ENCODE data around the gene MDH2.
"Not testable (repeated sequence)": the region's sequence is repeated elsewhere in the genome, so short reads cannot be mapped to it uniquely, and the experiment has no call there.

Gene MDH2

DNA sequence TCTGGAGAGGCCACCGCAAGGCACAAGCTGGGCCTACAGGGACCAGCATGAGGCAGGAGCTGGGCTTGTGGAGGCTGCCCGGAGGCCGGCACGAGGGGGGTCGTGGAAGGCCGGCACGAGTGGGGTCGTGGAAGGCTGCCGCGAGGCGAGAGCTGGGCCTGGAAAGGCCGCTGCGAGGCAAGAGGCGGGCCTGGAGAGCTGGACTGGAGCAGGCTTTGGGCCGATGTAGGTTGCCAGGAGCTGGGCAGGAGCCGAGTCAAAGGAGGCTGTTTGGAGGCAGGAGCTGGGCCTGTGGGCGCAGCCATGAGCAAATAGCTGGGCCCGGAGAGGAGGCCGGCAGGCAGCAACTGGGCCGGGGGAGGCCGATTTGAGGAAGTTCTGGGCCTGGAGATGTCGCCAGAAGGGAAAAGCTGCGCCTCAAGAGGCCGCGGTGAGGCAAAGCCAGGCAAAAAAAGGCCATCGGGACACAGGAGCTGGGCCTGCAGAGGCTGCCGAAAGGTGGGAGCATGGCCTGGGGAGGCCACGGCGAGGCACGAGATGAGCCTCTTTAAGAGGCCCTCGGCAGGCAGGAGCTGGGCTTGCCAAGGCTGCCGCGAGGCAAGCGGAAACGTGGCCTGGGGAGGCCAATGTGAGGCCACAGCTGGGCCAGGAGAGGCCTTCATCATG lies 26.5 kb downstream of the MDH2 start:
- Mint-ChIP-seq H3K27ac (no peak overlapping the region), H3K36me3 (ENCODE audit: low read depth) (no peaks in the 10 kb centered on the region), H3K27me3 (ENCODE audit: low read depth) (no peaks in the 10 kb centered on the region), H3K9me3 (no peaks in the 10 kb centered on the region), H3K4me3 (no peak overlapping the region), H3K4me1 (peaks cover 5% of the 10 kb centered on the region)
- TF ChIP-seq, protein P1, sequence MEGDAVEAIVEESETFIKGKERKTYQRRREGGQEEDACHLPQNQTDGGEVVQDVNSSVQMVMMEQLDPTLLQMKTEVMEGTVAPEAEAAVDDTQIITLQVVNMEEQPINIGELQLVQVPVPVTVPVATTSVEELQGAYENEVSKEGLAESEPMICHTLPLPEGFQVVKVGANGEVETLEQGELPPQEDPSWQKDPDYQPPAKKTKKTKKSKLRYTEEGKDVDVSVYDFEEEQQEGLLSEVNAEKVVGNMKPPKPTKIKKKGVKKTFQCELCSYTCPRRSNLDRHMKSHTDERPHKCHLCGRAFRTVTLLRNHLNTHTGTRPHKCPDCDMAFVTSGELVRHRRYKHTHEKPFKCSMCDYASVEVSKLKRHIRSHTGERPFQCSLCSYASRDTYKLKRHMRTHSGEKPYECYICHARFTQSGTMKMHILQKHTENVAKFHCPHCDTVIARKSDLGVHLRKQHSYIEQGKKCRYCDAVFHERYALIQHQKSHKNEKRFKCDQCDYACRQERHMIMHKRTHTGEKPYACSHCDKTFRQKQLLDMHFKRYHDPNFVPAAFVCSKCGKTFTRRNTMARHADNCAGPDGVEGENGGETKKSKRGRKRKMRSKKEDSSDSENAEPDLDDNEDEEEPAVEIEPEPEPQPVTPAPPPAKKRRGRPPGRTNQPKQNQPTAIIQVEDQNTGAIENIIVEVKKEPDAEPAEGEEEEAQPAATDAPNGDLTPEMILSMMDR (IDR thresholded peaks at IDR 0.05; ENCODE audit: unreplicated experiment in 3 of 3), result no peak

DNA sequence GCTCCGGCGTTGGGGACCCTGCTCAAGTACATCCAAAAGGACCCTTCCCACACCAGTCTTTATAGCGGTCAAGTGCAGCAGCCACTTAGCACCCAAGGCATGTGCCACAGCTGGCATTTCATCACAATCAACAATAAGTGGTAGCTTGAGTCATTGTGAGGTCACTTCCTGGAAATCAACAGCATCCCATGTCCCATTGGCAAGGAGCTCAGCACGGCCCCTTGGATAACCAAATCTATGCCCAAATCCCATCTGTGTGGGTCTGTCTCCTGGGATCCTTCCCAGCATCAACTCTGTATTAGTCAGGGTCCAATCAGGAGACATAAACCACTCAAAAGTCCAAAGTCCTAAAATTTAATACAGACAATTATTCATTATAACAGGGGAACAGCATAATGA lies 27.1 kb downstream of the MDH2 start:
- H3K4me1 Mint-ChIP-seq, result peaks cover 5% of the 10 kb centered on the region
- no peak overlapping the region for H3K4me3 Mint-ChIP-seq
- no peaks in the 10 kb centered on the region for H3K36me3 Mint-ChIP-seq (ENCODE audit: low read depth)
- TF ChIP-seq, protein P1 (IDR thresholded peaks at IDR 0.05; ENCODE audit: unreplicated experiment in 3 of 3), result no peak
- no peaks in the 10 kb centered on the region for H3K27me3 Mint-ChIP-seq (ENCODE audit: low read depth)
- no peak overlapping the region for H3K27ac Mint-ChIP-seq
- H3K9me3 Mint-ChIP-seq, result no peaks in the 10 kb centered on the region

DNA sequence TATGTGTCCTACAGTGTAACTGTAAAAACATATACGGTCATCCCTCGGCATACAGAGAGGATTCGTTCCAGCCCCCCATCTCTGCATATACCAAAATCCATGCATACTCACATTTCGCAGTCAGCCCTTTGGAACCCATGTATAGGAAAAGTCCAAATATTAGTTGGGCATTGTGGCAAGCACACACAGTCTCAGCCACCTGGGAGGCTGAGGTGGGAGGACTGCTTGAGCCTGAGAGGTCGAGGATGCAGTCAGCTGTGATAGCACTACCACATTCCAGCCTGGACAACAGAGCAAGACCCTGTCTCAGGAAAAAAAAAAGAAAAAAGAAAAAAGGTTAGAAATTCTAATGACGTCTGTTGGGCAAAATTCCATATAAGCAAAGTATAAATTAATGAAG lies 29.1 kb downstream of the MDH2 start:
- H3K4me3 Mint-ChIP-seq, result no peak overlapping the region
- H3K27me3 Mint-ChIP-seq (ENCODE audit: low read depth), result no peaks in the 10 kb centered on the region
- no peaks in the 10 kb centered on the region for H3K36me3 Mint-ChIP-seq (ENCODE audit: low read depth)
- H3K4me1 Mint-ChIP-seq, result no peaks in the 10 kb centered on the region
- H3K9me3 Mint-ChIP-seq, result no peaks in the 10 kb centered on the region
- TF ChIP-seq, protein P1 (IDR thresholded peaks at IDR 0.05; ENCODE audit: unreplicated experiment in 3 of 3), result no peak
- H3K27ac Mint-ChIP-seq, result no peak overlapping the region

DNA sequence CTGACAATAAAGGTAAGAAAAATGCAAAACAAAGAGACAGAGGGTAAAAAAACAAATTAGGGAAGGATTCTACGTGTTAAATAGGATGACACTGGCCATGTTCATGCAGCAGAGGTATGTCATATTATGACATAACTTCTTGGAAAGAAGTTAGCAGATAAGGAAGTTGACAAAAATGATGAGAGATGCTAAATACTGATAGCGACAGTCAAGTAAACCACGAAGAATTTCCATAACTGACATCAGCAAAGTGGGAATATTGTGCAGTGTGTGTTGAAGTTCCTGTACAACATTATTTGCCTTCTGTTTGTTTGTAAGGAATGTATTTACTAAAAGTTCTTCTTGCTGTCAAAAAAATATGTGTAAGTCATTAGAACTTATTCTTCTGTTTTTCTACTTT lies 29.5 kb downstream of the MDH2 start:
- Mint-ChIP-seq H3K27me3 (ENCODE audit: low read depth) (no peaks in the 10 kb centered on the region), H3K4me3 (no peak overlapping the region), H3K36me3 (ENCODE audit: low read depth) (no peaks in the 10 kb centered on the region), H3K9me3 (no peaks in the 10 kb centered on the region), H3K27ac (no peak overlapping the region), H3K4me1 (no peaks in the 10 kb centered on the region)
- TF ChIP-seq, protein P1 (IDR thresholded peaks at IDR 0.05; ENCODE audit: unreplicated experiment in 3 of 3), result no peak

DNA sequence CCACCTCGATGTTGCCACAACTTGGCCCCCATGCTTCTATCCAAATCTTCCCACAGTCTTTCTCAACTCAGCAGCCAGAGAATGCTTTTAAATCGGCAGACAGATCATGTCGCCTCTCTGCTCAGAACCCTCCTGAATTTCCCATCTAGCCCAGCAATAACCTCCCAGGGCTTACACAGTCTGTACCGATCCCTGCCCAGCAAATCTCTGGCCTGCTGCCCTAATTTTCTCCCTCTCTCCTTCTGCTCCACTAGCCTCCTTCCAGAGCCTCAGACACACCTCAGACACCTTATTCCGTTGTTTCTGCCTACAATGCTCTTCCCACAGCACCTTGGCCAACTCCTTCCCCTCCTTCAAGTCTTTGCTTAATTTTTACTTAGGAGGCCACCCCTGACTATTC lies 32.3 kb downstream of the MDH2 start:
- Mint-ChIP-seq H3K27ac (no peak overlapping the region), H3K9me3 (no peaks in the 10 kb centered on the region)
- TF ChIP-seq, protein P1 (IDR thresholded peaks at IDR 0.05; ENCODE audit: unreplicated experiment in 3 of 3), result no peak

DNA sequence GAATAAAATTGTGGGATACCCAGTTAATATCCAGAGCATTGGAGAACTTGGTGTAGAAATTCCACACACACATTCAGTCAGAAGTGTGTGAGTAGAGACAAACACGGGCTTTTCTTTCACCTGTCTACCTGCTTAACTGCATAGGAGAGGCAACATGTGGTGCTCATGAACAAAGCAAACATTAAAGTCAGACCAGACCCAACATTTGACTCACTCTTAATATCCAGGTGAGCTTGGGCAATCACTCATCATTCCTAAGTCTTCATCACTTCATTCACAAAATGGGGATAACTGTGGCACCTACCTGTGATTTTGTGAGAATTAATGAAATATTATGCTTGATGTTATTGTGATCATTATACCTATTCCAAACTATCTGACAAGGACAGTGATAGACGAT lies 36.2 kb downstream of the MDH2 start:
- not testable (repeated sequence) for H3K4me3 Mint-ChIP-seq; H3K36me3 Mint-ChIP-seq (ENCODE audit: low read depth); H3K9me3 Mint-ChIP-seq; H3K4me1 Mint-ChIP-seq; H3K27ac Mint-ChIP-seq; H3K27me3 Mint-ChIP-seq (ENCODE audit: low read depth)

More for the DNA sequence above, 32.3 kb downstream of the MDH2 start:
- H3K4me3 Mint-ChIP-seq, result no peak overlapping the region
- H3K4me1 Mint-ChIP-seq, result no peaks in the 10 kb centered on the region
- H3K36me3 Mint-ChIP-seq (ENCODE audit: low read depth), result no peaks in the 10 kb centered on the region
- no peaks in the 10 kb centered on the region for H3K27me3 Mint-ChIP-seq (ENCODE audit: low read depth)
